Body of pancreas (tissue), 4 donors: Measurements from ENCODE around the gene LCE7A.

ENCODE experiments used
- CTCF ChIP-seq, 7 experiments: fragments of 450-650 bp in 4 of 7; fragments of 200-600 bp in 3 of 7; sonication (generic) in 3 of 7; IDR thresholded peaks; one replicate each; pipeline ENCODE4 v1.5.1; 2016 to 2019; ENCODE audit warnings: antibody characterized with exemption in 7 of 7
- POLR2A ChIP-seq, 3 donors: fragments of 450-650 bp; IDR thresholded peaks; one replicate each; pipeline ENCODE4 v1.6.1; 2016; ENCODE audit warnings: antibody characterized with exemption in 3 of 3, mild to moderate bottlenecking in 2 of 3

DNA sequence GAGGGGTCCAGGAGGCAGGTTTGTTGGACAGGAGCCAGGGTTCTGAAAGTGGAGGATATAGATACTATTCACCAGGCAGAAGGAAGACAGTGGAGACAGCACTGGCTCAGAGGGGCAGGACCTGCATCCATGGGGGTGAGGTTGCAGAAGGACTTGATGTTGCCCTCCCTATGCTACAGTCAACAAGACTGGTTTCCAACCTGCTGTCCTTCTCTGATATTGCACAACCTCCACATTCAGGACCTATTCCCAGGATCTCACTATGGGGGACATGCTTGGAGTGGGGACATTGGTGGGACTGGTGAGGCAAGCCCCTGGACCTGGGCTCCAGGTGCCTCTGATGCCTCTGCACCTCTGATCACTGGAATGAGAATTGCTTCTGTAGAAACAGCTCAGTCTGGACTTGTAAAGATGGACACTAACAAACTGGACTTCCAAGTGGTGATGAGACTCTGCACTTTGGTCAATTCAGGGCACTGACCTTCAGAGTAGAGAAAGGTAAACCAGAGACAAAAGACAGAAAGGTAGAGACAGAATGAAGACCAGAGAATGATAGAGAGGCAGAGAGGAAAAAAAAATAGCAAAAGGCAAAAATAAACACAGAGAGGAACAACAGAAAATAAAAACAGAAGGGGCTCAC lies 19.9 kb downstream of the LCE7A start:
- no peak for TF ChIP-seq CTCF (IDR thresholded peaks at IDR 0.05)
- TF ChIP-seq POLR2A (IDR thresholded peaks at IDR 0.05) = no peak
